HCT116 (cell line): ENCODE results near the gene MYLK2. TPM values are rescaled to one million over a fixed set of nuclear protein-coding genes. Genes with fewer than 3 reads are reported as not detected.

Experiments
- ATAC-seq: fragments of 200-7000 bp; cut with Tn5 transposase; 2 replicates; pipeline ENCODE4 v1.9.1; 2020; ENCODE audit warnings: mild to moderate bottlenecking, moderate library complexity
- BruUV-seq: library from RNA; stranded (reverse); fragments of 400-500 nt; replicated peaks from 2 replicates; lab custom pipeline; 2021; lab: Mats Ljungman, UMichigan
- CTCF ChIA-PET: fragments of 300-600 bp; sonication (Branson Sonifier 250); formaldehyde crosslinking; loops from one replicate; lab custom pipeline; 2021; ENCODE audit warnings: antibody characterized with exemption; lab: Charles Lee
- POLR2A ChIA-PET: fragments of 300-600, 350-600 bp; sonication (Branson Sonifier 250); formaldehyde crosslinking; loops from one replicate; lab custom pipeline; 2021; ENCODE audit warnings: antibody characterized with exemption; lab: Charles Lee
- RAD21 ChIA-PET, 2 experiments: fragments of 300-600 bp; sonication (Branson Sonifier 250); formaldehyde crosslinking; loops; one replicate each; lab custom pipeline; 2023; ENCODE audit warnings: low total read pairs in 2 of 2; ENCODE audit not compliant: uncharacterized antibody in 2 of 2, unreplicated experiment in 2 of 2, low non-redundant PET in 1 of 2; lab: Charles Lee
- DNase-seq: peaks from one replicate; pipeline ENCODE4 v3.0.0-alpha.2; 2010; ENCODE audit warnings: low read depth, low spot score
- H2AFZ ChIP-seq: fragments of 200-600 bp; shearing (Covaris generic), sonication (generic); 2 replicates; pipeline ENCODE4 v1.6.1; 2017; ENCODE audit warnings: low read depth, mixed run types, mixed read lengths, antibody characterized with exemption, low read length; ENCODE audit not compliant: poor library complexity, severe bottlenecking
- H3K27ac ChIP-seq: 2 replicates; pipeline ENCODE4 v1.5.1; 2012; ENCODE audit warnings: low read depth, low read length
- H3K27me3 ChIP-seq: fragments of 200-600 bp; sonication (generic); 2 replicates; pipeline ENCODE4 v1.6.1; 2016; ENCODE audit warnings: mixed run types, low read length, mixed read lengths; ENCODE audit not compliant: insufficient read depth
- H3K36me3 ChIP-seq, 2 experiments: fragments of 200-500 bp in 1 of 2; fragments of 200-600 bp in 1 of 2; sonication (Bioruptor generic) in 1 of 2; sonication (generic) in 1 of 2; 2 replicates each; pipeline versions ENCODE4 v1.5.1 to v1.6.1; 2014 to 2016; ENCODE audit warnings: low read length in 2 of 2, inconsistent platforms in 1 of 2, mixed read lengths in 1 of 2, mixed run types in 1 of 2; ENCODE audit not compliant: insufficient read depth in 2 of 2, control insufficient read depth in 1 of 2
- H3K4me1 ChIP-seq, 2 experiments: fragments of 200-600 bp in 1 of 2; sonication (generic) in 1 of 2; 2 replicates each; pipeline versions ENCODE4 v1.5.1 to v1.6.1; 2012 to 2017; ENCODE audit warnings: low read length in 2 of 2, inconsistent platforms in 1 of 2, mild to moderate bottlenecking in 1 of 2, mixed read lengths in 1 of 2, mixed run types in 1 of 2, moderate library complexity in 1 of 2; ENCODE audit not compliant: insufficient read depth in 2 of 2, control insufficient read depth in 1 of 2
- H3K4me2 ChIP-seq: fragments of 200-600 bp; sonication (generic); 2 replicates; pipeline ENCODE4 v1.6.1; 2017; ENCODE audit warnings: mixed run types, low read length, mixed read lengths
- H3K4me3 ChIP-seq, 2 experiments: fragments of 200-600 bp in 1 of 2; sonication (generic) in 1 of 2; replicated peaks in 1 of 2; 2 replicates each; pipeline ENCODE4 v1.5.1; 2011 to 2016; ENCODE audit warnings: low read length in 2 of 2, control low read depth in 1 of 2, low read depth in 1 of 2, mild to moderate bottlenecking in 1 of 2, mixed read lengths in 1 of 2, mixed run types in 1 of 2
- H3K79me2 ChIP-seq: fragments of 200-600 bp; sonication (generic); 2 replicates; pipeline ENCODE4 v1.6.1; 2017; ENCODE audit warnings: mild to moderate bottlenecking, mixed run types, low read length, moderate library complexity, mixed read lengths; ENCODE audit not compliant: insufficient read depth
- H3K9ac ChIP-seq: fragments of 200-600 bp; sonication (generic); 2 replicates; pipeline ENCODE4 v1.6.1; 2016; ENCODE audit warnings: low read length, mixed read lengths
- H3K9me2 ChIP-seq: fragments of 200-600 bp; sonication (generic), shearing (Covaris generic); 2 replicates; pipeline ENCODE4 v1.6.1; 2017; ENCODE audit warnings: mixed run types, mild to moderate bottlenecking, moderate library complexity; ENCODE audit not compliant: insufficient read depth
- H3K9me3 ChIP-seq, 2 experiments: fragments of 200-500 bp in 1 of 2; fragments of 200-600 bp in 1 of 2; sonication (Bioruptor generic) in 1 of 2; sonication (generic) in 1 of 2; 2 replicates each; pipeline ENCODE4 v1.6.1; 2014 to 2017; ENCODE audit warnings: low read length in 2 of 2, mixed read lengths in 2 of 2, inconsistent platforms in 1 of 2, low read depth in 1 of 2, mild to moderate bottlenecking in 1 of 2, mixed run types in 1 of 2, moderate library complexity in 1 of 2; ENCODE audit not compliant: control insufficient read depth in 1 of 2, insufficient read depth in 1 of 2
- H4K20me1 ChIP-seq: fragments of 200-600 bp; sonication (generic), shearing (Covaris generic); 2 replicates; pipeline ENCODE4 v1.6.1; 2017; ENCODE audit warnings: mixed run types, mild to moderate bottlenecking, moderate library complexity; ENCODE audit not compliant: insufficient read depth
- CBX3 ChIP-seq: IDR thresholded peaks from 2 replicates; pipeline ENCODE4 v1.6.1; 2012; ENCODE audit warnings: low read depth
- CEBPB ChIP-seq: IDR thresholded peaks from 2 replicates; pipeline ENCODE4 v1.6.1; 2012; ENCODE audit warnings: low read depth
- EGR1 ChIP-seq: IDR thresholded peaks from 2 replicates; pipeline ENCODE4 v1.6.1; 2012; ENCODE audit warnings: low read depth
- EZH2 ChIP-seq: fragments of 200-600 bp; sonication (generic); IDR thresholded peaks from 2 replicates; pipeline ENCODE4 v1.6.1; 2017; ENCODE audit warnings: antibody characterized with exemption, mixed run types
- FOSL1 ChIP-seq: IDR thresholded peaks from 2 replicates; pipeline ENCODE4 v1.6.1; 2012; ENCODE audit warnings: low read depth
- POLR2A ChIP-seq: IDR thresholded peaks from 2 replicates; pipeline ENCODE4 v1.7.0; 2011; ENCODE audit warnings: borderline replicate concordance; ENCODE audit not compliant: insufficient read depth, insufficient read length; ENCODE audit errors: extremely low read depth
- POLR2AphosphoS5 ChIP-seq: IDR thresholded peaks from 2 replicates; pipeline ENCODE4 v1.6.1; 2011; ENCODE audit warnings: mild to moderate bottlenecking, low read depth, low read length, moderate library complexity
- RAD21 ChIP-seq: IDR thresholded peaks from 2 replicates; pipeline ENCODE4 v1.6.1; 2012; ENCODE audit warnings: low read depth, mild to moderate bottlenecking
- SIN3A ChIP-seq: IDR thresholded peaks from 2 replicates; pipeline ENCODE4 v1.6.1; 2012; ENCODE audit warnings: low read depth
- SP1 ChIP-seq: IDR thresholded peaks from 2 replicates; pipeline ENCODE4 v1.6.1; 2012; ENCODE audit warnings: low read depth
- TCF7L2 ChIP-seq: IDR thresholded peaks from 2 replicates; pipeline ENCODE4 v1.7.0; 2011; ENCODE audit warnings: borderline replicate concordance, inconsistent platforms; ENCODE audit not compliant: insufficient read depth, insufficient read length; ENCODE audit errors: extremely low read depth
- YY1 ChIP-seq: IDR thresholded peaks from 2 replicates; pipeline ENCODE4 v1.6.1; 2011; ENCODE audit warnings: low read length, low read depth, moderate library complexity, mild to moderate bottlenecking; ENCODE audit not compliant: insufficient replicate concordance; ENCODE audit errors: extremely low read depth
- ZFX ChIP-seq: fragments of 450-650 bp; IDR thresholded peaks from 2 replicates; pipeline ENCODE4 v1.6.1; 2017
- ZNF274 ChIP-seq: fragments of 200-500 bp; sonication (Bioruptor generic); IDR thresholded peaks from 2 replicates; pipeline ENCODE4 v1.6.1; 2014; ENCODE audit warnings: mild to moderate bottlenecking, low read depth, low read length, inconsistent platforms
- intact Hi-C: fragments of 100-400 bp; cut with micrococcal nuclease; formaldehyde crosslinking; loops from 2 replicates; pipeline ENCODE4 v1.10.0; 2022
- total RNA-seq: library from RNA; stranded (reverse); gene quantifications from one replicate; pipeline ENCODE4 v1.2.1, GENCODE V29; 2021; ENCODE audit not compliant: unreplicated experiment
- TF ChIP-seq, protein P1 (sequence below), 3 experiments: fragments of 200-600 bp in 1 of 3; sonication (generic) in 1 of 3; IDR thresholded peaks in 2 of 3; conservative IDR thresholded peaks in 1 of 3; 2 replicates each; pipeline ENCODE4 v1.5.1; 2012 to 2017; ENCODE audit warnings: low read depth in 2 of 3, low read length in 2 of 3, antibody characterized with exemption in 1 of 3, borderline replicate concordance in 1 of 3, control low read depth in 1 of 3, mild to moderate bottlenecking in 1 of 3, mixed read lengths in 1 of 3, mixed run types in 1 of 3, moderate library complexity in 1 of 3; ENCODE audit not compliant: insufficient read depth in 1 of 3
- TF ChIP-seq, protein P2 (sequence below): IDR thresholded peaks from 2 replicates; pipeline ENCODE4 v1.6.1; 2012; ENCODE audit warnings: low read depth

MYLK2 gene
- total RNA-seq, 1 experiment from 2014 or later, result 0.34 TPM

DNA sequence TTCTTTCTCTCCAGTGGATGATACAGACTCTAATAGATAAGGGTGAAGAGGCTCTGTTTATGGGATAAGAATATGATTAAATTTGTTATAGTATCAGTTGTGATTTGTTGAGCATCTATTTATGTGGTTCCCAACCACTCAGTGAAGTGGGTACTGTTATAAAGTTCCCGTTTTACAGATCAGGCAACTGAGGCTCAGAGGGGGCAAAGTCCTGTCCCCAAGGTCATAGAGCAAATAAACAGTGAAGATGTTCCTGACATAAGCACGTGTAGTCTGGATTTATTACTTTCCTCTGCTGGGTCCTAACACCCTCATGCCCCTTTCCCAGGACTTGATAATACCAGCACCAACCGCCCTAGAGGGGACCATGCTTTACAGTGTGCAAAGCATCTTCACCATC lies 47.1 kb downstream of the MYLK2 start:
- H4K20me1 ChIP-seq, result no peaks in the 10 kb centered on the region
- no peak for DNase-seq
- BruUV-seq, result no TSS peak
- H3K9me3 ChIP-seq, result no peaks in the 10 kb centered on the region
- H3K4me2 ChIP-seq, result no peak overlapping the region
- H3K4me3 ChIP-seq, result no peak overlapping the region
- no peak for ATAC-seq
- ChIA-PET RAD21 (no interaction called here), CTCF (no interaction called here), POLR2A (no interaction called here)
- TF ChIP-seq TCF7L2 (no peak), FOSL1 (no peak), CEBPB (no peak), SP1 (no peak), ZNF274 (no peak), EZH2 (no peak), EGR1 (no peak), POLR2A (no peak), CBX3 (no peak), ZFX (no peak), SIN3A (no peak), POLR2AphosphoS5 (no peak), RAD21 (no peak), YY1 (no peak)
- TF ChIP-seq, protein P1, sequence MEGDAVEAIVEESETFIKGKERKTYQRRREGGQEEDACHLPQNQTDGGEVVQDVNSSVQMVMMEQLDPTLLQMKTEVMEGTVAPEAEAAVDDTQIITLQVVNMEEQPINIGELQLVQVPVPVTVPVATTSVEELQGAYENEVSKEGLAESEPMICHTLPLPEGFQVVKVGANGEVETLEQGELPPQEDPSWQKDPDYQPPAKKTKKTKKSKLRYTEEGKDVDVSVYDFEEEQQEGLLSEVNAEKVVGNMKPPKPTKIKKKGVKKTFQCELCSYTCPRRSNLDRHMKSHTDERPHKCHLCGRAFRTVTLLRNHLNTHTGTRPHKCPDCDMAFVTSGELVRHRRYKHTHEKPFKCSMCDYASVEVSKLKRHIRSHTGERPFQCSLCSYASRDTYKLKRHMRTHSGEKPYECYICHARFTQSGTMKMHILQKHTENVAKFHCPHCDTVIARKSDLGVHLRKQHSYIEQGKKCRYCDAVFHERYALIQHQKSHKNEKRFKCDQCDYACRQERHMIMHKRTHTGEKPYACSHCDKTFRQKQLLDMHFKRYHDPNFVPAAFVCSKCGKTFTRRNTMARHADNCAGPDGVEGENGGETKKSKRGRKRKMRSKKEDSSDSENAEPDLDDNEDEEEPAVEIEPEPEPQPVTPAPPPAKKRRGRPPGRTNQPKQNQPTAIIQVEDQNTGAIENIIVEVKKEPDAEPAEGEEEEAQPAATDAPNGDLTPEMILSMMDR (IDR thresholded peaks at IDR 0.05 in 2 of 3, conservative IDR thresholded peaks at IDR 0.05 in 1 of 3; ENCODE audit: borderline replicate concordance in 1 of 3, insufficient read depth in 1 of 3, low read depth in 2 of 3, low read length in 2 of 3), result no peak
- TF ChIP-seq, protein P2, sequence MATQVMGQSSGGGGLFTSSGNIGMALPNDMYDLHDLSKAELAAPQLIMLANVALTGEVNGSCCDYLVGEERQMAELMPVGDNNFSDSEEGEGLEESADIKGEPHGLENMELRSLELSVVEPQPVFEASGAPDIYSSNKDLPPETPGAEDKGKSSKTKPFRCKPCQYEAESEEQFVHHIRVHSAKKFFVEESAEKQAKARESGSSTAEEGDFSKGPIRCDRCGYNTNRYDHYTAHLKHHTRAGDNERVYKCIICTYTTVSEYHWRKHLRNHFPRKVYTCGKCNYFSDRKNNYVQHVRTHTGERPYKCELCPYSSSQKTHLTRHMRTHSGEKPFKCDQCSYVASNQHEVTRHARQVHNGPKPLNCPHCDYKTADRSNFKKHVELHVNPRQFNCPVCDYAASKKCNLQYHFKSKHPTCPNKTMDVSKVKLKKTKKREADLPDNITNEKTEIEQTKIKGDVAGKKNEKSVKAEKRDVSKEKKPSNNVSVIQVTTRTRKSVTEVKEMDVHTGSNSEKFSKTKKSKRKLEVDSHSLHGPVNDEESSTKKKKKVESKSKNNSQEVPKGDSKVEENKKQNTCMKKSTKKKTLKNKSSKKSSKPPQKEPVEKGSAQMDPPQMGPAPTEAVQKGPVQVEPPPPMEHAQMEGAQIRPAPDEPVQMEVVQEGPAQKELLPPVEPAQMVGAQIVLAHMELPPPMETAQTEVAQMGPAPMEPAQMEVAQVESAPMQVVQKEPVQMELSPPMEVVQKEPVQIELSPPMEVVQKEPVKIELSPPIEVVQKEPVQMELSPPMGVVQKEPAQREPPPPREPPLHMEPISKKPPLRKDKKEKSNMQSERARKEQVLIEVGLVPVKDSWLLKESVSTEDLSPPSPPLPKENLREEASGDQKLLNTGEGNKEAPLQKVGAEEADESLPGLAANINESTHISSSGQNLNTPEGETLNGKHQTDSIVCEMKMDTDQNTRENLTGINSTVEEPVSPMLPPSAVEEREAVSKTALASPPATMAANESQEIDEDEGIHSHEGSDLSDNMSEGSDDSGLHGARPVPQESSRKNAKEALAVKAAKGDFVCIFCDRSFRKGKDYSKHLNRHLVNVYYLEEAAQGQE, result no peak
- H3K9me2 ChIP-seq, result no peaks in the 10 kb centered on the region
- H3K36me3 ChIP-seq, result no peaks in the 10 kb centered on the region
- no peaks in the 10 kb centered on the region for H3K27me3 ChIP-seq
- H3K27ac ChIP-seq, result no peak overlapping the region
- H3K79me2 ChIP-seq, result no peaks in the 10 kb centered on the region
- H3K4me1 ChIP-seq, result peaks cover 6 to 7% of the 10 kb centered on the region in 2 experiments; a peak in 3 of 4 replicates
- no peak overlapping the region for H3K9ac ChIP-seq
- intact Hi-C loops, result no loop called here
- H2AFZ ChIP-seq, result no peak overlapping the region
